Prostate gland (tissue), 2 donors: ENCODE data around the gene SAT1. TPM values are rescaled to one million over a fixed set of nuclear protein-coding genes. Genes with fewer than 3 reads are reported as not detected.

Experiments
- DNase-seq: peaks from one replicate; pipeline ENCODE4 v3.0.0-alpha.2; 2019; ENCODE audit warnings: low spot score
- H3K27ac ChIP-seq, 2 donors: fragments of 200-600 bp; sonication (generic); 2 replicates each; pipeline ENCODE4 v1.5.1; 2017 to 2019
- H3K27me3 ChIP-seq: fragments of 200-600 bp; sonication (generic); replicated peaks from 2 replicates; pipeline ENCODE4 v1.5.1; 2019; ENCODE audit not compliant: insufficient read depth
- H3K36me3 ChIP-seq, 2 donors: fragments of 200-600 bp; sonication (generic); 1 replicate in 1 of 2; 2 replicates in 1 of 2; pipeline versions ENCODE4 v1.5.1 to v1.8.1; 2017 to 2019
- H3K4me1 ChIP-seq: fragments of 200-600 bp; sonication (generic); replicated peaks from 2 replicates; pipeline ENCODE4 v1.5.1; 2019
- H3K4me3 ChIP-seq, 2 donors: fragments of 200-600 bp; sonication (generic); 2 replicates each; pipeline ENCODE4 v1.5.1; 2017 to 2019
- H3K9me3 ChIP-seq: fragments of 200-600 bp; sonication (generic); 2 replicates; pipeline ENCODE4 v1.5.1; 2017
- CTCF ChIP-seq, 4 experiments: fragments of 200-600 bp in 2 of 4; fragments of 450-650 bp in 2 of 4; sonication (generic) in 2 of 4; IDR thresholded peaks; 1 replicate in 3 of 4; 2 replicates in 1 of 4; pipeline ENCODE4 v1.5.1; 2016 to 2019; ENCODE audit warnings: antibody characterized with exemption in 4 of 4, mild to moderate bottlenecking in 2 of 4, moderate library complexity in 2 of 4
- POLR2A ChIP-seq: fragments of 450-650 bp; IDR thresholded peaks from one replicate; pipeline ENCODE4 v1.6.1; 2016; ENCODE audit warnings: antibody characterized with exemption, mild to moderate bottlenecking
- POLR2AphosphoS5 ChIP-seq: sonication (generic); formaldehyde crosslinking; IDR thresholded peaks from one replicate; pipeline ENCODE4 v1.6.1; 2017; ENCODE audit warnings: antibody characterized with exemption
- WGBS: methylation state at CpG from one replicate; pipeline ENCODE4 v1.1.5; 2018; 5-methylcytosine and 5-hydroxymethylcytosine counted together
- intact Hi-C: fragments of 100-400 bp; cut with DNase I; formaldehyde crosslinking; loops from one replicate; pipeline ENCODE4 v1.14.2; 2022
- total RNA-seq, 2 donors: library from RNA; depleted of rRNA; stranded (reverse); fragments of >200 nt; gene quantifications; one replicate each; pipeline ENCODE4 v1.1.0, GENCODE V29; 2016

Gene SAT1
- total RNA-seq, 2 donors from 2014 or later = 461 to 567 TPM

- WGBS = 98% methylated on average over 3 of the region's 3 CpGs
- H3K27ac ChIP-seq = no peak overlapping the region
- no peak for DNase-seq
- intact Hi-C loops = no loop called here
- no peaks in the 10 kb centered on the region for H3K9me3 ChIP-seq
- no peaks in the 10 kb centered on the region for H3K27me3 ChIP-seq
- H3K4me1 ChIP-seq = no peaks in the 10 kb centered on the region
- H3K36me3 ChIP-seq = no peaks in the 10 kb centered on the region
- no peak overlapping the region for H3K4me3 ChIP-seq
- TF ChIP-seq POLR2A = no peak
- TF ChIP-seq POLR2AphosphoS5 = no peak
- no peak for TF ChIP-seq CTCF (IDR thresholded peaks at IDR 0.05)
Measured at GRCh38 chrX:23810279-23810678, 27.3 kb downstream of the SAT1 start.

GRCh38 chrX:23811108-23811651, 28.2 kb downstream of the SAT1 start:
- Histone ChIP-seq H3K4me3 (no peak overlapping the region), H3K36me3 (no peaks in the 10 kb centered on the region), H3K4me1 (no peaks in the 10 kb centered on the region), H3K9me3 (no peaks in the 10 kb centered on the region), H3K27ac (no peak overlapping the region), H3K27me3 (no peaks in the 10 kb centered on the region)
- WGBS = 8% methylated on average over 10 of the region's 10 CpGs
- intact Hi-C loops = no loop called here
- peak in 1 of 4 experiments; percentile 7 for TF ChIP-seq CTCF (IDR thresholded peaks at IDR 0.05)
- TF ChIP-seq POLR2AphosphoS5 = no peak
- no peak for DNase-seq

GRCh38 chrX:23811656-23812055, 28.7 kb downstream of the SAT1 start:
- no peak for DNase-seq
- Histone ChIP-seq H3K27me3 (no peaks in the 10 kb centered on the region), H3K4me3 (no peak overlapping the region), H3K9me3 (no peaks in the 10 kb centered on the region), H3K36me3 (no peaks in the 10 kb centered on the region), H3K27ac (no peak overlapping the region), H3K4me1 (no peaks in the 10 kb centered on the region)
- WGBS = 57% methylated on average over 6 of the region's 6 CpGs
- intact Hi-C loops = no loop called here
- TF ChIP-seq CTCF (IDR thresholded peaks at IDR 0.05) (no peak), POLR2AphosphoS5 (no peak), POLR2A (no peak)

GRCh38 chrX:23813808-23814207, 30.8 kb downstream of the SAT1 start:
- Histone ChIP-seq H3K27me3 (no peaks in the 10 kb centered on the region), H3K4me1 (no peaks in the 10 kb centered on the region), H3K4me3 (no peak overlapping the region), H3K9me3 (no peaks in the 10 kb centered on the region), H3K36me3 (no peaks in the 10 kb centered on the region), H3K27ac (no peak overlapping the region)
- TF ChIP-seq POLR2A (no peak), CTCF (IDR thresholded peaks at IDR 0.05) (no peak), POLR2AphosphoS5 (no peak)
- no peak for DNase-seq
- intact Hi-C loops = no loop called here
- 91% methylated on average over 1 of the region's 1 CpG for WGBS

- Histone ChIP-seq H3K9me3 (no peaks in the 10 kb centered on the region), H3K27me3 (no peaks in the 10 kb centered on the region), H3K27ac (no peak overlapping the region), H3K4me1 (no peaks in the 10 kb centered on the region), H3K4me3 (no peak overlapping the region), H3K36me3 (no peaks in the 10 kb centered on the region)
- intact Hi-C loops = no loop called here
- 88% methylated on average over 7 of the region's 7 CpGs for WGBS
- TF ChIP-seq POLR2AphosphoS5 (no peak), POLR2A (no peak), CTCF (IDR thresholded peaks at IDR 0.05) (no peak)
- DNase-seq = no peak
Measured at GRCh38 chrX:23815376-23815775, 32.4 kb downstream of the SAT1 start.
